GM21447 (cell line): Measurements from ENCODE around the gene DNAH17.

ENCODE experiments used
- ATAC-seq: cut with Tn5 transposase; IDR thresholded peaks from one replicate; pipeline ENCODE4 v1.9.1; 2021; ENCODE audit not compliant: unreplicated experiment

The DNAH17 gene

GRCh38 chr17:78374631-78375274 lies 202.4 kb downstream of the DNAH17 start:
- no peak for ATAC-seq

GRCh38 chr17:78374189-78374588 lies 203.0 kb downstream of the DNAH17 start:
- ATAC-seq, result no peak
